Measurements from ENCODE around the gene COPZ2. TPM values are rescaled to one million over a fixed set of nuclear protein-coding genes. Genes with fewer than 3 reads are reported as not detected.

Gene COPZ2
- total RNA-seq, 2 donors from 2014 or later: 4.3 to 9.9 TPM

GRCh38 chr17:48025904-48026501, 11.6 kb downstream of the COPZ2 start:
- H3K4me3 ChIP-seq: no peak overlapping the region
- H3K9me3 ChIP-seq: no peaks in the 10 kb centered on the region
- peak overlapping the region in 1 of 2 donors; percentile 81 for H3K9ac ChIP-seq (ENCODE audit: low read depth in 2 of 2, low read length in 2 of 2)
- no peak overlapping the region for H3K27ac ChIP-seq
- H3K27me3 ChIP-seq: no peaks in the 10 kb centered on the region
- H3K4me1 ChIP-seq: peaks cover 12% of the 10 kb centered on the region
- intact Hi-C loops (cut with DNase I): loop anchor here (1.0 to 5.0 kb wide), 2 partner anchors 48 to 106 kb away; no protein-coding TSS in a partner anchor
- H3K36me3 ChIP-seq: no peaks in the 10 kb centered on the region
- TF ChIP-seq, protein P1, sequence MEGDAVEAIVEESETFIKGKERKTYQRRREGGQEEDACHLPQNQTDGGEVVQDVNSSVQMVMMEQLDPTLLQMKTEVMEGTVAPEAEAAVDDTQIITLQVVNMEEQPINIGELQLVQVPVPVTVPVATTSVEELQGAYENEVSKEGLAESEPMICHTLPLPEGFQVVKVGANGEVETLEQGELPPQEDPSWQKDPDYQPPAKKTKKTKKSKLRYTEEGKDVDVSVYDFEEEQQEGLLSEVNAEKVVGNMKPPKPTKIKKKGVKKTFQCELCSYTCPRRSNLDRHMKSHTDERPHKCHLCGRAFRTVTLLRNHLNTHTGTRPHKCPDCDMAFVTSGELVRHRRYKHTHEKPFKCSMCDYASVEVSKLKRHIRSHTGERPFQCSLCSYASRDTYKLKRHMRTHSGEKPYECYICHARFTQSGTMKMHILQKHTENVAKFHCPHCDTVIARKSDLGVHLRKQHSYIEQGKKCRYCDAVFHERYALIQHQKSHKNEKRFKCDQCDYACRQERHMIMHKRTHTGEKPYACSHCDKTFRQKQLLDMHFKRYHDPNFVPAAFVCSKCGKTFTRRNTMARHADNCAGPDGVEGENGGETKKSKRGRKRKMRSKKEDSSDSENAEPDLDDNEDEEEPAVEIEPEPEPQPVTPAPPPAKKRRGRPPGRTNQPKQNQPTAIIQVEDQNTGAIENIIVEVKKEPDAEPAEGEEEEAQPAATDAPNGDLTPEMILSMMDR (IDR thresholded peaks at IDR 0.05): no peak
- peak; percentile 49 for DNase-seq

- Histone ChIP-seq H3K4me3 (peak overlapping the region; percentile 41), H3K9me3 (no peaks in the 10 kb centered on the region), H3K36me3 (no peaks in the 10 kb centered on the region), H3K27me3 (no peaks in the 10 kb centered on the region), H3K9ac (ENCODE audit: low read depth in 2 of 2, low read length in 2 of 2) (peak overlapping the region; percentile 61 to 81), H3K27ac (peak overlapping the region; percentile 51), H3K4me1 (peaks cover 12% of the 10 kb centered on the region)
- TF ChIP-seq, protein P1 (IDR thresholded peaks at IDR 0.05): peak; percentile 49
- intact Hi-C loops (cut with DNase I): loop anchor here (5.0 kb wide), 1 partner anchor 107 kb away; no protein-coding TSS in a partner anchor
- peak; percentile 99 for DNase-seq
Measured at GRCh38 chr17:48025040-48025903, 12.3 kb downstream of the COPZ2 start.

DNA sequence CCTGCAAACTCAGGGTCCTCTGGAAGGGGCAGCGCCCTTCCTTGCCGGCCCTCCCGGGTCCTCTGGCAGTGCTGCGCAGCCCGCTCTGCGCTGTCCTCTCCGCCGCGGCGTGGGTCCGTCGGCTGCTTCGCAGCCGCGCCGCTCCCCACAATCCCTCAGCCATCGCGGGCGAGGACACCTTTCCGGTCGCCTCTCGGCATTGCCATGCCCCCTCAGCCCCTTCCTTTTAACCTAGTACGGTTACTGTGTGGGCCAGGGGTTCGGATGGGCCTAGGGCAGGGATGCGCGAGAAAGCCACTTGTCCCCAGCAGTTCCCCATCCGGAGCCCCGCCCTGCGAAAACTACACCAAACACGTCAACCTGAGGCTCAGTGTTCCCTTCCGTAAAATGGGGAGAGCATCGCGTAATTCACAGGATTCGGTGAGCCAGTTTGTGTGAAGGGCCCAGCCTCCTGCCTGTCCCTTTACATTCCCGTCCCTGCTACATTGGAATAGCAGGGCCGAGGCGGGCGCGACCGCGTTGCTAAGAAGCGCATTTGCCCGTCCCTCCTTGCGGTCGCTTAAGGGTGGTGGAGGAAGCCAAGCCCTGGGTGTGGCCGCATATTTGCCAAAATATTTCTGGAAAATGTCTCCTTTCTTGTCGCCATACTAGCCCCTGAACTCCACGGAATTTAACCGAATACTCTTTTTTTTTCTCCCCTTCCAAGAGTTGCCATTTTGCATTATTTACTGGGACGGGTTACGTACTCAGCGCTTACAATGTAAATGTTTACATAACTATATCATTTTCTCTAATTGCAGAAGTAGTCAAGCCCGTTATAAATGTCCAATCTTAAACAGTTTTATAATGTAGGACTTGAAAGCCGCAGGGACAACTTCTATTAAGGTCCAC, 13.2 kb downstream of the COPZ2 start:
- Histone ChIP-seq H3K4me1 (peaks cover 12% of the 10 kb centered on the region), H3K9ac (ENCODE audit: low read depth in 2 of 2, low read length in 2 of 2) (peak overlapping the region; percentile 35 to 47), H3K4me3 (peak overlapping the region; percentile 41), H3K27me3 (no peaks in the 10 kb centered on the region), H3K36me3 (no peaks in the 10 kb centered on the region), H3K9me3 (no peaks in the 10 kb centered on the region), H3K27ac (peak overlapping the region; percentile 51)
- peak; percentile 84 for DNase-seq
- TF ChIP-seq, protein P1 (IDR thresholded peaks at IDR 0.05): no peak
- intact Hi-C loops (cut with DNase I): loop anchor here (5.0 kb wide), 1 partner anchor 108 kb away; no protein-coding TSS in a partner anchor

- no peaks in the 10 kb centered on the region for H3K27me3 ChIP-seq
- H3K9ac ChIP-seq (ENCODE audit: low read depth in 2 of 2, low read length in 2 of 2): peak overlapping the region; percentile 35 to 47
- H3K27ac ChIP-seq: peak overlapping the region; percentile 51
- H3K9me3 ChIP-seq: no peaks in the 10 kb centered on the region
- H3K4me1 ChIP-seq: peaks cover 12% of the 10 kb centered on the region
- intact Hi-C loops (cut with DNase I): no loop called here
- TF ChIP-seq, protein P1 (IDR thresholded peaks at IDR 0.05): no peak
- no peaks in the 10 kb centered on the region for H3K36me3 ChIP-seq
- peak overlapping the region; percentile 41 for H3K4me3 ChIP-seq
- peak; percentile 86 for DNase-seq
Measured at GRCh38 chr17:48023400-48024148, 14.0 kb downstream of the COPZ2 start.

All from colonic mucosa (tissue), 4 donors.